Heart left ventricle (tissue), 16 donors: ENCODE data around the gene TBC1D8. TPM values are rescaled to one million over a fixed set of nuclear protein-coding genes. Genes with fewer than 3 reads are reported as not detected.

ENCODE experiments used
- ATAC-seq, 4 donors: fragments of 200-7000 bp; cut with Tn5 transposase; one replicate each; pipeline ENCODE4 v1.9.1; 2020 to 2022; ENCODE audit warnings: moderate library complexity in 4 of 4, mild to moderate bottlenecking in 3 of 4, moderate number of reproducible peaks in 1 of 4
- DNase-seq, 5 donors: peaks; one replicate each; pipeline ENCODE4 v3.0.0-alpha.2; 2020
- H3K27ac ChIP-seq, 12 donors: fragments of 200-600 bp; sonication (generic) in 4 of 12; one replicate each; pipeline versions ENCODE4 v1.5.0 to v1.8.0; 2016 to 2022; ENCODE audit warnings: mild to moderate bottlenecking in 2 of 12
- H3K27me3 ChIP-seq, 9 donors: fragments of 200-600 bp; sonication (generic) in 2 of 9; one replicate each; pipeline versions ENCODE4 v1.5.1 to v1.8.0; 2016 to 2022; ENCODE audit warnings: mild to moderate bottlenecking in 3 of 9
- H3K36me3 ChIP-seq, 9 donors: fragments of 200-600 bp; sonication (generic) in 2 of 9; one replicate each; pipeline versions ENCODE4 v1.5.0 to v1.8.0; 2018 to 2022; ENCODE audit warnings: mild to moderate bottlenecking in 2 of 9
- H3K4me1 ChIP-seq, 12 donors: fragments of 200-600 bp; sonication (generic) in 4 of 12; one replicate each; pipeline versions ENCODE4 v1.5.0 to v1.8.0; 2016 to 2022; ENCODE audit warnings: mild to moderate bottlenecking in 3 of 12
- H3K4me3 ChIP-seq, 12 donors: fragments of 200-600 bp; sonication (generic) in 4 of 12; one replicate each; pipeline versions ENCODE4 v1.5.0 to v1.8.0; 2017 to 2022; ENCODE audit warnings: mild to moderate bottlenecking in 9 of 12, moderate library complexity in 4 of 12
- H3K9me3 ChIP-seq, 12 donors: fragments of 200-600 bp; sonication (generic) in 4 of 12; one replicate each; pipeline versions ENCODE4 v1.5.0 to v1.8.0; 2016 to 2022; ENCODE audit warnings: mild to moderate bottlenecking in 1 of 12
- POLR2A ChIP-seq, 2 donors: fragments of 450-650 bp; IDR thresholded peaks; one replicate each; pipeline ENCODE4 v1.6.1; 2017; ENCODE audit warnings: antibody characterized with exemption in 2 of 2, mild to moderate bottlenecking in 2 of 2, moderate library complexity in 2 of 2
- WGBS, 4 donors: extraction: QIAGEN DNeasy Blood & Tissue Kit in 2 of 4; methylation state at CpG; one replicate each; pipeline versions ENCODE4 v1.1.5 to v1.1.7; 2013 to 2018; 5-methylcytosine and 5-hydroxymethylcytosine counted together
- intact Hi-C, 10 donors: fragments of 100-400 bp; cut with DNase I; formaldehyde crosslinking; loops; one replicate each; pipeline versions ENCODE4 v1.11.1 to v1.14.2; 2022
- polyA plus RNA-seq, 2 donors: library from polyadenylated mRNA; stranded (reverse); fragments of 200-250 nt; gene quantifications; one replicate each; pipeline ENCODE4 v1.2.3, GENCODE V29; 2013
- total RNA-seq, 9 donors: library from RNA; depleted of rRNA in 2 of 9; stranded (reverse); fragments of >200 nt in 2 of 9; fragmentation: NEBNext Ultra II Directional in 3 of 9; extraction: Animal tissue kit (Norgen Biotek cat#: 25700) in 3 of 9; gene quantifications; one replicate each; pipeline versions ENCODE4 v1.1.0 to v1.2.4, GENCODE V29; 2016 to 2023
- TF ChIP-seq, protein P1 (sequence below), 12 donors: fragments of 200-600 bp; sonication (generic) in 4 of 12; IDR thresholded peaks; one replicate each; pipeline versions ENCODE4 v1.5.0 to v1.8.0; 2018 to 2022; ENCODE audit warnings: antibody characterized with exemption in 12 of 12, mild to moderate bottlenecking in 5 of 12
- donor health status: ischemic (EF 13 %, LVEDD 7.1; RV severe dilation, severe dysfunction).
- donor health status: healthy with polysubstance abuse.
- donor health status: DM: no; HTN: yes; CAD: no.
- donor health status: DM: no; HTN: no; CAD: no.
- donor health status: ischemic (EF 25% LVEDD 6.9; RV normal size, moderate dysfunction).
- donor health status: ischemic (EF 25% LVEDD 5.7; RV mildly dilated, moderate dysfunction).
- donor health status: healthy.
- donor health status: DM: yes; HTN: yes; CAD: no.
- donor health status: ischemic (EF 35%, LVEDD 5.7; RV mildly dilated, moderate dysfunction).
- donor health status: nonischemic (EF 11% LVEDD 7.7; RV severe dilation, severe dysfunction).
- donor health status: DM: yes; HTN: yes; CAD: no.
- donor health status: PGD.
- donor health status: ischemic (EF 29% LVEDD 5.4; RV normal size, mild dysfunction).
- donor health status: nonischemic (EF 23%, LVEDD 6.1; RV moderate dilation, normal function).

TBC1D8 gene
- total and polyA plus RNA-seq, 11 donors = 30.1 to 61.7 (median 42.9) TPM

DNA sequence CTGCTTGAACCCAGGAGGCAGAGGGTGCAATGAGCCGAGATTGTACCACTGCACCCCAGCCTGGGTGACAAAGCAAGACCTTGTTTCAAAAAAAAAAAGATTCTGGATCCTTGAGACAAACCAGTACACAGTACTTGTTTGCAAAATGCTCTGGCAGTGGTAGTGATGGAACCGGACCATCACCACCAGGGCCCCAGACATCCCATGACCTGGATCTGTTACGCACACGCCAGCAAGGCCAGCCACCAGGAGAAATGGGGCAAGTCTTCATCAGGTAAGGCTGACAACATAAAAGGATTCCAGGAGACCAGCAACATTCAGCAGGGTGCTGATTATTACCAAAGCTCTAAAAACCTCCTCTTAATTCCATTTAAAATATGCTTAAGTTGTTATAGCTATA, 35.5 kb downstream of the TBC1D8 start:
- H3K27ac ChIP-seq = peak overlapping the region in 11 of 12 donors; percentile 68 to 95 (median 88)
- no peak for DNase-seq
- H3K4me3 ChIP-seq = no peak overlapping the region
- TF ChIP-seq, protein P1, sequence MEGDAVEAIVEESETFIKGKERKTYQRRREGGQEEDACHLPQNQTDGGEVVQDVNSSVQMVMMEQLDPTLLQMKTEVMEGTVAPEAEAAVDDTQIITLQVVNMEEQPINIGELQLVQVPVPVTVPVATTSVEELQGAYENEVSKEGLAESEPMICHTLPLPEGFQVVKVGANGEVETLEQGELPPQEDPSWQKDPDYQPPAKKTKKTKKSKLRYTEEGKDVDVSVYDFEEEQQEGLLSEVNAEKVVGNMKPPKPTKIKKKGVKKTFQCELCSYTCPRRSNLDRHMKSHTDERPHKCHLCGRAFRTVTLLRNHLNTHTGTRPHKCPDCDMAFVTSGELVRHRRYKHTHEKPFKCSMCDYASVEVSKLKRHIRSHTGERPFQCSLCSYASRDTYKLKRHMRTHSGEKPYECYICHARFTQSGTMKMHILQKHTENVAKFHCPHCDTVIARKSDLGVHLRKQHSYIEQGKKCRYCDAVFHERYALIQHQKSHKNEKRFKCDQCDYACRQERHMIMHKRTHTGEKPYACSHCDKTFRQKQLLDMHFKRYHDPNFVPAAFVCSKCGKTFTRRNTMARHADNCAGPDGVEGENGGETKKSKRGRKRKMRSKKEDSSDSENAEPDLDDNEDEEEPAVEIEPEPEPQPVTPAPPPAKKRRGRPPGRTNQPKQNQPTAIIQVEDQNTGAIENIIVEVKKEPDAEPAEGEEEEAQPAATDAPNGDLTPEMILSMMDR (IDR thresholded peaks at IDR 0.05) = no peak
- no peak for TF ChIP-seq POLR2A (IDR thresholded peaks at IDR 0.05)
- H3K4me1 ChIP-seq = peaks cover 13 to 94% (median 71%) of the 10 kb centered on the region in 12 donors
- H3K36me3 ChIP-seq = no peaks in the 10 kb centered on the region
- H3K9me3 ChIP-seq = no peaks in the 10 kb centered on the region
- H3K27me3 ChIP-seq = no peaks in the 10 kb centered on the region
- intact Hi-C loops = no loop called here
- 91 to 95% (median 94%) methylated on average over 4 of the region's 4 CpGs for WGBS, 4 donors
- no peak for ATAC-seq

DNA sequence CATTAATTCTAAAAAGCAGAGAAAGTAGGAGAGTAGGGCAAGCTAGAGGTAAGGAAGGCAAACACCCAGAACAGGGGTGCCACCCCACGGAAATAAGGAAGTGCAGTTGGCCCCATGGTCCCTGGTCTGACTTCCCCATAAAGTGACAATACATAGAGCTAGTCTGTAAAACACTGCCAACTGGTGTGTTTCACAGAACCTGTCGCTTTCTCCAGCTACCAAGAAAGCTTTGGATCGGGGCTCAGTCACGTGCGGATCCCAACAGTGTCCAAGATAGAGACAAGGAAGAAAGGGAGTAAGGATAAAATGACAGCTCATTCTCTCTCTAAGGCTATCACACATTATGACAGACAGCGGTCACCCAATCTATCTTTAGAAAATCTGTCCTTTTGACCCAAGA, 36.4 kb downstream of the TBC1D8 start:
- intact Hi-C loops = loop anchor here in 5 of 10 donors (5.0 kb wide), 2 partner anchors 32 to 37 kb away; partner anchors contain the start of gene TBC1D8 (in 4 of the 5)
- 40 to 55% (median 51%) methylated on average over 6 of the region's 6 CpGs for WGBS, 4 donors
- DNase-seq = peak in 1 of 5 donors; percentile 42
- no peak for TF ChIP-seq POLR2A (IDR thresholded peaks at IDR 0.05)
- TF ChIP-seq, protein P1 (IDR thresholded peaks at IDR 0.05) = no peak
- peak overlapping the region; percentile 3 to 95 (median 87) for H3K27ac ChIP-seq
- H3K36me3 ChIP-seq = no peaks in the 10 kb centered on the region
- H3K27me3 ChIP-seq = no peaks in the 10 kb centered on the region
- no peaks in the 10 kb centered on the region for H3K9me3 ChIP-seq
- ATAC-seq = peak in 1 of 4 donors; percentile 5
- peaks cover 12 to 94% (median 71%) of the 10 kb centered on the region in 12 donors for H3K4me1 ChIP-seq
- H3K4me3 ChIP-seq = no peak overlapping the region

DNA sequence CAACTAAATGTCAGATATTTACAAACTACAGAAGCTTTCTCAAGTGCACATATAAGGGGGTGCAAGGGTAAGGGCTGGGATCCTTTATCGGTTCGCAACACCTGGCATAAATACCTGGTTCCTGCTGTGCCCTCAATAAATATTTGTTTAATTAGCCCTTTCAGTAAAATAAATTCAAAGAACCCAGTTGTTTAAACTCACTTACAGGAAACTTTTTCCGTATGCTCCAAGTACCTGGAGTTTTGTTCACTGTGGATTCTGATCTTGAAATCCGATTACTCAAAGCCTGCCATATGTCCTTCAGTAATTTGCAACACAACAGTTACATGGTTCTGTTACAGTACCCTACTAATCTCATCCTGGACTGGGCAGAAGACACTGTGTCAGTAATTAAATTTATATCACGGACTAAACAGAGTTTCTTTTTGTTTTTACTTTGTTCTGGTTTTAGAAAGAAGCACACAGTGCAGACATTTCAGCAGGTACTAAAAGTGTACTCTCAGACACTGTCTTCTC, 36.9 kb downstream of the TBC1D8 start:
- intact Hi-C loops = loop anchor here in 5 of 10 donors (5.0 kb wide), 2 partner anchors 33 to 38 kb away; partner anchors contain the start of gene TBC1D8 (in 4 of the 5)
- TF ChIP-seq, protein P1 (IDR thresholded peaks at IDR 0.05) = no peak
- no peak for TF ChIP-seq POLR2A (IDR thresholded peaks at IDR 0.05)
- H3K27ac ChIP-seq = peak overlapping the region; percentile 3 to 95 (median 87)

DNA sequence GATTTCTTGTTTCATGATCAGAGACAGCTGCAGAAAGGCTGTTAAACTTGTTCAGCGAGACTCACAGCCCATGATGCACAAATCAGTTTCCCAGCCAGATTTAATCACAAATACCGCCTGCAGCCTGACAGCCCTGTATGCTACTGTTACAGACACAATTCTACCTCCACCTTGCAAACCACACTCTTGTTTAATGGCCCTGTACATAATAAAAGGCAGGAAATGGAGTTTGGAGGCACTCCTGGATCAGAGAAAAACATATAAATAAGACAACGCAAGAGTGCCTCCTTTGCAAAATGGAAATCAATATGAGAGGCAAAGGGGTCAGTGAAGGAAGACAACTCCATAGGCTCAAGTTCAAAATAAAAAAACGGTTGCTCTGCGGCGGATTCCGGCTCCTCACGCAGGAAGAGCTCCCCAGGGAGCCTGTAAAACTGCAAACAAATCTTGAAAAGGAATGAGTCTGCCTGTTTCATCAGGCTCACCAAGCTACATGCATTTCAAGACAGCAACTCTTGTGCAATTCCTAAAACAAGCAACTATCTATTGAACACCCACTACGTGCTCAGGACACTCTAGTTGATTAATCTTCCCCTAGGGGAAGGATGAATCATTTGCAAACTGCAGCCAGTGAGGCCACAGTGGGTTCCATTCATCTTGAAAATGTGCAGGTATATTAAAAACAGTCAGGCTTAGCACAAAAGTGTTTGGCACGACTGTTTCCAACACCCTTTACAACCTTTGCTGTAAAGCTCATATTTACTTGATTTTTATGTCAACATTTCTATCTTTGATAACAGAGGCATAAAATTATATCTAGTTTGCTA, 37.5 kb downstream of the TBC1D8 start:
- no peaks in the 10 kb centered on the region for H3K9me3 ChIP-seq
- no peak overlapping the region for H3K4me3 ChIP-seq
- H3K27ac ChIP-seq = peak overlapping the region; percentile 77 to 95 (median 87)
- no peak for TF ChIP-seq POLR2A (IDR thresholded peaks at IDR 0.05)
- TF ChIP-seq, protein P1 (IDR thresholded peaks at IDR 0.05) = no peak
- 13 to 26% (median 18%) methylated on average over 10 of the region's 10 CpGs for WGBS, 4 donors
- peaks cover 7 to 93% (median 73%) of the 10 kb centered on the region in 12 donors for H3K4me1 ChIP-seq
- no peak for ATAC-seq
- intact Hi-C loops = loop anchor here in 5 of 10 donors (5.0 kb wide), 2 partner anchors 34 to 39 kb away; partner anchors contain the start of gene TBC1D8 (in 4 of the 5)
- DNase-seq = no peak
- no peaks in the 10 kb centered on the region for H3K27me3 ChIP-seq
- H3K36me3 ChIP-seq = no peaks in the 10 kb centered on the region

More for the DNA sequence above, 36.9 kb downstream of the TBC1D8 start:
- DNase-seq = no peak
- H3K9me3 ChIP-seq = no peaks in the 10 kb centered on the region
- H3K4me3 ChIP-seq = no peak overlapping the region
- no peaks in the 10 kb centered on the region for H3K36me3 ChIP-seq
- no peak for ATAC-seq
- WGBS, 4 donors = 62 to 70% (median 66%) methylated on average over 5 of the region's 5 CpGs
- no peaks in the 10 kb centered on the region for H3K27me3 ChIP-seq
- peaks cover 9 to 94% (median 71%) of the 10 kb centered on the region in 12 donors for H3K4me1 ChIP-seq
